Measurements from ENCODE around the gene POTEF. TPM values are rescaled to one million over a fixed set of nuclear protein-coding genes. Genes with fewer than 3 reads are reported as not detected.
A peak's percentile ranks its signal among the peaks of the same experiment; 100 is the strongest.
"Not testable (repeated sequence)": the region's sequence is repeated elsewhere in the genome, so short reads cannot be mapped to it uniquely, and the experiment has no call there.

The POTEF gene
- total RNA-seq, 1 experiment from 2014 or later = not detected

DNA sequence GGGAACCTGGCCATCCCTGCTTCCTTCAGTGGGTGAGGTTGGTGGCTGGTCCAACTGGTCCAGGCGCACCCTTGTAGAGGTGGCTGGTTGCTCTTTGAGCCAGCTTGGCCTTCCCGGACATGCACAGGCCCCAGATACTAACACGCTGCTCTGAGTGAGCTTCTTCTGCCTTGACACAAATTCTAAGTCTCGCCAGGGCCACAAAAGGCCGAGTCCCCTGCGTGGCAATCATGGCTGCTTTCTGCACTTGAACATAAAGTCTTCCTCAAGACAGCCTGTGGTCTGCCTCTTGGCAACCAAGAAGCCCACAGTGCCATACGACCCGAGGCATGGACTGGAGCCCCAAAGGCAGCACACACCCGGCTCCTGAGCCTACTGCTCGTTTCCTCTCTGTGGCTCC is 69.0 kb downstream of the POTEF start:
- H3K9me3 ChIP-seq (ENCODE audit: low read depth, low read length, poor library complexity, severe bottlenecking); CTCF ChIA-PET; POLR2A ChIA-PET (ENCODE audit: low non-redundant PET); BruUV-seq (replicated peaks); H3K4me3 ChIP-seq (ENCODE audit: low read depth, low read length, poor library complexity, severe bottlenecking); H3K27ac ChIP-seq (ENCODE audit: low read depth, low read length, poor library complexity, severe bottlenecking); H3K27me3 ChIP-seq (replicated peaks; ENCODE audit: insufficient read depth, low read depth, low read length, poor library complexity); H3K36me3 ChIP-seq (ENCODE audit: insufficient read depth, low read length, poor library complexity, severe bottlenecking); intact Hi-C loops (cut with micrococcal nuclease; ENCODE audit: unreplicated experiment); H3K4me1 ChIP-seq (ENCODE audit: insufficient read depth, low read length, poor library complexity, severe bottlenecking); DNase-seq (ENCODE audit: low spot score): not testable (repeated sequence)

DNA sequence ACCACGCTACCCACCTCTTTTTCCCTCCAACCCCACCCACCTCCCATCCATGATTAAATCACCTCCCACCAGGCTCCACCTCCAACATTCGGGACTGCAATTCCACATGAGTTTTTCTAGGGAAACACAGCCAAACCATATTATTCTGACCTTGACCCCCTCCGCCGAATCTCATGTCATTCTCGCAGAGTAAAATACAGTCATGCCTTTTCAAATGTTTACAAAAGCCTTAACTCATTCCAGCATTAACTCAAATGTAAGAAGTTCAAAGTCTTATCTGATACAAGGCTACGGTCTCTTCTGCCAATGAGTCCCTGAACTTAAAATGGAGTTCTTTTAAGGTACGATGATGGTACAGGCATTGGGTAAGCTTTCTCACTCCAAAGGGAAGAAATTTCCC is 72.7 kb downstream of the POTEF start:
- H3K27ac ChIP-seq (ENCODE audit: low read depth, low read length, poor library complexity, severe bottlenecking); H3K9me3 ChIP-seq (ENCODE audit: low read depth, low read length, poor library complexity, severe bottlenecking); H3K27me3 ChIP-seq (replicated peaks; ENCODE audit: insufficient read depth, low read depth, low read length, poor library complexity); POLR2A ChIA-PET (ENCODE audit: low non-redundant PET); DNase-seq (ENCODE audit: low spot score); H3K36me3 ChIP-seq (ENCODE audit: insufficient read depth, low read length, poor library complexity, severe bottlenecking); intact Hi-C loops (cut with micrococcal nuclease; ENCODE audit: unreplicated experiment); BruUV-seq (replicated peaks); H3K4me3 ChIP-seq (ENCODE audit: low read depth, low read length, poor library complexity, severe bottlenecking); CTCF ChIA-PET; H3K4me1 ChIP-seq (ENCODE audit: insufficient read depth, low read length, poor library complexity, severe bottlenecking): not testable (repeated sequence)

GRCh38 chr2:130053217-130053911 is 75.7 kb downstream of the POTEF start:
- H3K27ac ChIP-seq (ENCODE audit: low read depth, low read length, poor library complexity, severe bottlenecking); intact Hi-C loops (cut with micrococcal nuclease; ENCODE audit: unreplicated experiment); CTCF ChIA-PET; H3K4me3 ChIP-seq (ENCODE audit: low read depth, low read length, poor library complexity, severe bottlenecking); DNase-seq (ENCODE audit: low spot score); POLR2A ChIA-PET (ENCODE audit: low non-redundant PET); H3K4me1 ChIP-seq (ENCODE audit: insufficient read depth, low read length, poor library complexity, severe bottlenecking); H3K9me3 ChIP-seq (ENCODE audit: low read depth, low read length, poor library complexity, severe bottlenecking); BruUV-seq (replicated peaks); H3K36me3 ChIP-seq (ENCODE audit: insufficient read depth, low read length, poor library complexity, severe bottlenecking); H3K27me3 ChIP-seq (replicated peaks; ENCODE audit: insufficient read depth, low read depth, low read length, poor library complexity): not testable (repeated sequence)

- H3K4me3 ChIP-seq (ENCODE audit: low read depth, low read length, poor library complexity, severe bottlenecking); CTCF ChIA-PET; POLR2A ChIA-PET (ENCODE audit: low non-redundant PET): not testable (repeated sequence)
Measured at GRCh38 chr2:130052376-130052775, 76.6 kb downstream of the POTEF start.

GRCh38 chr2:130048422-130048821 is 80.6 kb downstream of the POTEF start:
- H3K4me3 ChIP-seq (ENCODE audit: low read depth, low read length, poor library complexity, severe bottlenecking); H3K4me1 ChIP-seq (ENCODE audit: insufficient read depth, low read length, poor library complexity, severe bottlenecking); H3K27ac ChIP-seq (ENCODE audit: low read depth, low read length, poor library complexity, severe bottlenecking); H3K27me3 ChIP-seq (replicated peaks; ENCODE audit: insufficient read depth, low read depth, low read length, poor library complexity); POLR2A ChIA-PET (ENCODE audit: low non-redundant PET); intact Hi-C loops (cut with micrococcal nuclease; ENCODE audit: unreplicated experiment); H3K36me3 ChIP-seq (ENCODE audit: insufficient read depth, low read length, poor library complexity, severe bottlenecking); BruUV-seq (replicated peaks); H3K9me3 ChIP-seq (ENCODE audit: low read depth, low read length, poor library complexity, severe bottlenecking); DNase-seq (ENCODE audit: low spot score); CTCF ChIA-PET: not testable (repeated sequence)

More at GRCh38 chr2:130052376-130052775, 76.6 kb downstream of the POTEF start:
- H3K27me3 ChIP-seq (replicated peaks; ENCODE audit: insufficient read depth, low read depth, low read length, poor library complexity); BruUV-seq (replicated peaks); H3K9me3 ChIP-seq (ENCODE audit: low read depth, low read length, poor library complexity, severe bottlenecking); H3K36me3 ChIP-seq (ENCODE audit: insufficient read depth, low read length, poor library complexity, severe bottlenecking); DNase-seq (ENCODE audit: low spot score); H3K27ac ChIP-seq (ENCODE audit: low read depth, low read length, poor library complexity, severe bottlenecking); H3K4me1 ChIP-seq (ENCODE audit: insufficient read depth, low read length, poor library complexity, severe bottlenecking); intact Hi-C loops (cut with micrococcal nuclease; ENCODE audit: unreplicated experiment): not testable (repeated sequence)

DNA sequence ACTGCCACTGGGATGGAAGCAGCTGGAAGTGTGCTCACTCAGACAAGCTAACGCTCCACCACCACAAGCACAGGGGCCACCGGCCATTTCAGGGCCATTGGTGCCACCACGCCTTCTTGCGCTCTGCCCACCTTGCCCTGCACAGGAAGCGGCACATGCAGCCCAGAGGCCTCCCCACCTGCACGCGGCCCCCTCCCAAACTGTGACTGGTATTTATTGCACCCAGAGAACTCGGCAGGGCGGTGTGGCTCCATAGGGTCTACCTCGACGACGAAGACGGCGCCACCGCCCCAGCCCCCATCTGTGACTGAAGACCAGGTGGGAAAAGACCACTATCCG is 90.8 kb downstream of the POTEF start:
- CTCF ChIA-PET; POLR2A ChIA-PET (ENCODE audit: low non-redundant PET); intact Hi-C loops (cut with micrococcal nuclease; ENCODE audit: unreplicated experiment); BruUV-seq (replicated peaks); H3K4me1 ChIP-seq (ENCODE audit: insufficient read depth, low read length, poor library complexity, severe bottlenecking); H3K9me3 ChIP-seq (ENCODE audit: low read depth, low read length, poor library complexity, severe bottlenecking); DNase-seq (ENCODE audit: low spot score); H3K4me3 ChIP-seq (ENCODE audit: low read depth, low read length, poor library complexity, severe bottlenecking); H3K27ac ChIP-seq (ENCODE audit: low read depth, low read length, poor library complexity, severe bottlenecking); H3K36me3 ChIP-seq (ENCODE audit: insufficient read depth, low read length, poor library complexity, severe bottlenecking): not testable (repeated sequence)
- H3K27me3 ChIP-seq (replicated peaks; ENCODE audit: insufficient read depth, low read depth, low read length, poor library complexity) = peaks cover 22% of the 10 kb centered on the region

DNA sequence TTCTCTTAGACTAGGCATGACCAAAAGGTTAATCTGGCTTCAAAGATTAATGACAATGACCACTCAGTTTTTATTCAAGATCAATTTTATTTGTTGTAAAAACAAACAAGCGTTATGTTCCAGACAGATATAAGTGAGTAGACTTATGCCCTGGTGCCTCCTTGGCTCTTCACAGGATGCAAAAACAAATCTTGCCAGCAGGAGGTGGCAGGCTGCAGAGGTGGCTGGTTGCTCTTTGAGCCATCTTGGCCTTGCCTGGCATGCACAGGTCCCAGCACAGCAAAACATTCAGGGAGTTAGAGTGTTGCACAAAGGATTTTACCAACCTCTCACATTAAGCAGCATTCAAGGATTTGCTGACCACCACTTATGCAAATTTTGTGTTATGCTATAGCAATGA is 103.1 kb downstream of the POTEF start:
- CTCF ChIA-PET; BruUV-seq (replicated peaks); H3K4me1 ChIP-seq (ENCODE audit: insufficient read depth, low read length, poor library complexity, severe bottlenecking); H3K27ac ChIP-seq (ENCODE audit: low read depth, low read length, poor library complexity, severe bottlenecking); H3K4me3 ChIP-seq (ENCODE audit: low read depth, low read length, poor library complexity, severe bottlenecking); H3K9me3 ChIP-seq (ENCODE audit: low read depth, low read length, poor library complexity, severe bottlenecking); H3K36me3 ChIP-seq (ENCODE audit: insufficient read depth, low read length, poor library complexity, severe bottlenecking); POLR2A ChIA-PET (ENCODE audit: low non-redundant PET); intact Hi-C loops (cut with micrococcal nuclease; ENCODE audit: unreplicated experiment): not testable (repeated sequence)
- H3K27me3 ChIP-seq (replicated peaks; ENCODE audit: insufficient read depth, low read depth, low read length, poor library complexity) = peaks cover 13% of the 10 kb centered on the region
- peak; percentile 8 for DNase-seq (ENCODE audit: low spot score)

Measured in A673 (cell line).